Measurements from ENCODE around the gene DEFB128.

The DEFB128 gene

DNA sequence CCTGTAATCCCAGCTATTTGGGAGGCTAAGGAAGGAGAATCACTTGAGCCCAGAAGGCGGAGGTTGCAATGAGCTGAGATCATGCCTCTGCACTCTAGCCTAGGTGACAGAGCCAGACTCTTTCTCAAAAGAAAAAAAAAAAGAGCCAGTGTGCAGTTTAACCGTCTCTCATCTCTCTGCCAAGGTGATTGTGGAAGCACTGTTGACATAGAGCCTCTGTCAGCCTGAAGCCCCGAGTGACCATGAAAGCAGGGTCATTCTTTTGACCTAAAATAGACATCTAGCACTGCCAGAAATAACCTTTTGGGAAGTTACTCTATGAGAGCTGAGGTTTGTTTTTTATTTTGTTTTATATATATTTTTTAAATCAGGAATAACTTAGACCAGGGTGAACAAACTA, 24.9 kb downstream of the DEFB128 start:
- TF ChIP-seq, protein P1, sequence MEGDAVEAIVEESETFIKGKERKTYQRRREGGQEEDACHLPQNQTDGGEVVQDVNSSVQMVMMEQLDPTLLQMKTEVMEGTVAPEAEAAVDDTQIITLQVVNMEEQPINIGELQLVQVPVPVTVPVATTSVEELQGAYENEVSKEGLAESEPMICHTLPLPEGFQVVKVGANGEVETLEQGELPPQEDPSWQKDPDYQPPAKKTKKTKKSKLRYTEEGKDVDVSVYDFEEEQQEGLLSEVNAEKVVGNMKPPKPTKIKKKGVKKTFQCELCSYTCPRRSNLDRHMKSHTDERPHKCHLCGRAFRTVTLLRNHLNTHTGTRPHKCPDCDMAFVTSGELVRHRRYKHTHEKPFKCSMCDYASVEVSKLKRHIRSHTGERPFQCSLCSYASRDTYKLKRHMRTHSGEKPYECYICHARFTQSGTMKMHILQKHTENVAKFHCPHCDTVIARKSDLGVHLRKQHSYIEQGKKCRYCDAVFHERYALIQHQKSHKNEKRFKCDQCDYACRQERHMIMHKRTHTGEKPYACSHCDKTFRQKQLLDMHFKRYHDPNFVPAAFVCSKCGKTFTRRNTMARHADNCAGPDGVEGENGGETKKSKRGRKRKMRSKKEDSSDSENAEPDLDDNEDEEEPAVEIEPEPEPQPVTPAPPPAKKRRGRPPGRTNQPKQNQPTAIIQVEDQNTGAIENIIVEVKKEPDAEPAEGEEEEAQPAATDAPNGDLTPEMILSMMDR (conservative IDR thresholded peaks at IDR 0.05; ENCODE audit: low read depth, low read length): no peak
- DNase-seq (ENCODE audit: low read depth): no peak

DNA sequence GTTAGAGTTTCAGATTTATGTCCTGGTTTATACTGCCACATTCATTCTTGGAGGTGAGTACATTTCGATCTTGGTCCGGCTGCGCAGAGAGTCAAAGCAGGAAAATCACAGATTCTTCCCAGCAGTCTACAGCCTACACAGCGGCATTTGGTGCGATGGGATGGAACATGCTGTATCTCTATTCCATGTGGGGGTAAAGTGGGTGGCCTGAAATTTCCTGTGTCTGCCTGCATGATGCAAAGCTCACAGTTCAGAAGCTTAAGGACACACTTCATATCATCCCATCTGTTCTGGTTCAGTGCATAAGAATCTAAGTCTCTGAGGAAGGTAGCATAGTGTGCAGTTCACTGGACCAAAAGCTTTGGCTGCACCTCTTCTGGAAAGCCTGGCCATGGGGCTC, 32.4 kb downstream of the DEFB128 start, which contains the start of gene DEFB127:
TSS of gene DEFB127 (plus strand) at position 301 of the 400 bp plus-strand sequence. CDS start at position 392, 91 bp downstream.
- TF ChIP-seq, protein P1 (conservative IDR thresholded peaks at IDR 0.05; ENCODE audit: low read depth, low read length): no peak
- no peak for DNase-seq (ENCODE audit: low read depth)

More for the DNA sequence above, 24.9 kb downstream of the DEFB128 start:
- no peak overlapping the region for H3K4me3 ChIP-seq (ENCODE audit: low read depth, low read length)

DNA sequence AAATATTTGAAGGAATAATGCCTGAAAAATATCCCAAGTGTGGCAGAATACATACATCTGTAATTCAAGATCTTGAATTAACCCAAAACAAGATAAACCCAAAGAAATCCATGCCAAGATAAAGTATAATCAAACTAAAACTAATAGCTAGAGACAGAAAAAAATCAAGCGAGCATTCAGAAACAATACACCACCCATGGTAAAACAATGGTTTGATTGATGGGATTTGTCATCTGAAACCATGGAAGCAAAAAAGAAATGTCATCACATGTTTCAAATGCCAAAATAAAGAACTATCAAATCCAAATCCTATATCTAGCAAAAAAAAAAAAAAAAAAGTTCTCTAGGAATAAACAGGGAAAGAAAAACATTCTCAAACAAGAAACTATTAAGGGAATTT, 37.4 kb downstream of the DEFB128 start:
- no peak overlapping the region for H3K4me3 ChIP-seq (ENCODE audit: low read depth, low read length)
- TF ChIP-seq, protein P1 (conservative IDR thresholded peaks at IDR 0.05; ENCODE audit: low read depth, low read length): no peak
- DNase-seq (ENCODE audit: low read depth): no peak

More for the DNA sequence above, 32.4 kb downstream of the DEFB128 start, which contains the start of gene DEFB127:
- H3K4me3 ChIP-seq (ENCODE audit: low read depth, low read length): no peak within 1 kb of the TSS

DNA sequence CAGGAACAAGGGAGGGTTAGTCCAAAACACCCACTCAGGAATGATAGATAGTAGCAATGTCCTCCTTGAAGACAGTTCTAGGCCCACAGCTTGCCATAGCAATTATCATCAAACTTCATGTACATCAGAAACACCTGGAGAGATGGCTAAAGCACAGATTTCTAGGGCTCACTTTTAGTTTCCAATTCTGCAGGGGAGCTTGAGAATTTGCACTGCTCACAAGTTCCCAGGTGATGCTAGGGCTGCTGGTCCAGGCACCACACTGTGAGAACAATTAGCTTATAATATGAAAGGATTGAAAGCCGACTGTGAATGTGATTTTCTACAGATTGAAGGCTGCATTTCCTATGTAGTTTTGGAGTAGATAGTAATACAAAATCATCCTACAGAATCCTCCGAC, 43.6 kb downstream of the DEFB128 start:
- TF ChIP-seq, protein P1 (conservative IDR thresholded peaks at IDR 0.05; ENCODE audit: low read depth, low read length): no peak
- no peak for DNase-seq (ENCODE audit: low read depth)

DNA sequence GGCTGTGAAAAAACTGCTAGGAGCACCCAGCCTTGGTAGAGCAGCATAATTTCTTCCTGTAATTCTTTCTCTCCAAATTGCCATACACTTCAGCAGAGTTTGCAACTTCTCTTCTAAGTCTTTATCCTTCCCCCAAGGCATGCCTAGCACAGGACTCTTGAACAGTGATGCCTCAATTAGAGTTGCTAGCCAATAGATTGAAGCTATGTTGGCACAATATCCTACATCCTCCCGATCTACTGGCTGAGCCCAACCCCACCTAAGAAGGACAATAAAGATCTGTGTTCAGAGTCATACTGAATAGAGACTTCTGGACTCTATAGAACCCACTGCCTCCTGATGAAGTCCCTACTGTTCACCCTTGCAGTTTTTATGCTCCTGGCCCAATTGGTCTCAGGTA, 47.2 kb downstream of the DEFB128 start, which contains the start of gene DEFB126:
TSS of gene DEFB126 (plus strand) at position 301 of the 400 bp plus-strand sequence. CDS start at position 340, 39 bp downstream.
- TF ChIP-seq, protein P1 (conservative IDR thresholded peaks at IDR 0.05; ENCODE audit: low read depth, low read length): no peak
- no peak for DNase-seq (ENCODE audit: low read depth)
- no peak within 1 kb of the TSS for H3K4me3 ChIP-seq (ENCODE audit: low read depth, low read length)

More for the DNA sequence above, 43.6 kb downstream of the DEFB128 start:
- no peak overlapping the region for H3K4me3 ChIP-seq (ENCODE audit: low read depth, low read length)
